ENCODE measurements around the gene MVB12B. TPM values are rescaled to one million over a fixed set of nuclear protein-coding genes. Genes with fewer than 3 reads are reported as not detected.

The MVB12B gene
- polyA plus RNA-seq, 1 donor from 2014 or later: 39.5 TPM

DNA sequence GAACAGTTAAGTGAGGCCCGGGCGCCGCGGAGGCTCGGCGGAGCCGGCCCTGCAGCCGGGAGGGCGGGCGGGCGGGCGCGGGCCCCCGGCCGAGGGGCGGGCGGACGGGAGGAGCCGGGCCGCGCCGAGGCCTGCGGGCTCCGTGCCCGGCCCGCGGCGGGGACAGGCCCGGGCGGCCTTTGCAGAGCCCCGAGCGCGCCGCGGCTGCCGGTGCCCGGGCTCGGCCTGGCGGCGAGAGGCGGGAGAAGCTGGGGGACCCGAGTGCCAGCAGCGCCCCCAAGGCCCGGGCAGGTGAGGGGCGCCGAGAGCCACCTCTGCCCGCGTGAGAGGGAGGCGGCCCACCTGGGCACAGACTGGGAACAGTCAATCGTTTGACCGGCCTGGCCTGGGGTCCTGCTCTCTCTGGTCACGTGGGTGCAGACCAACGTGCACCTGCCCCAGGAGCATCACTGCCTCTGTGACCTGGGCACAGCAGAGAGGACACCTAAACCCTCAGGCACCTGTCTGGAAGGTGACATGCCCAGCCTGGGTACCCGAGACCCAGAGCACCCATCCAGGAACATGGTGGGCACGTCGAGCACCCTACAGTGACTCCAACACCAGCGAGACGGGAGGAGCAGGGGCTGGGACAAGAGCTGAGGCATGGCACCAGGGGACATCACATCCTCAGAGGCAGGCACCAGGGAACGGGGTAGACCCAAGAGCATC, 531 bp downstream of the MVB12B start:
- Histone ChIP-seq H3K9me3 (ENCODE audit: low read length) (no peaks in the 10 kb centered on the region), H2AFZ (ENCODE audit: low read depth, low read length) (peak overlapping the region; percentile 73), H3K79me2 (replicated peaks; ENCODE audit: insufficient read depth, low read length) (peaks cover 49% of the 10 kb centered on the region), H3K27ac (ENCODE audit: low read length) (peak overlapping the region; percentile 73), H3K4me3 (ENCODE audit: low read length) (peak overlapping the region; percentile 83), H3K9me2 (ENCODE audit: insufficient read depth, low read length) (no peaks in the 10 kb centered on the region), H3K36me3 (ENCODE audit: insufficient read depth, low read length) (no peaks in the 10 kb centered on the region), H3K27me3 (ENCODE audit: insufficient read depth, low read depth, low read length) (no peaks in the 10 kb centered on the region), H3F3A (ENCODE audit: insufficient read depth, low read length, poor library complexity, severe bottlenecking) (peaks cover 2% of the 10 kb centered on the region), H3K9ac (ENCODE audit: low read length) (peak overlapping the region; percentile 81), H3K4me2 (ENCODE audit: low read length) (peak overlapping the region; percentile 91), H4K20me1 (ENCODE audit: insufficient read depth) (no peaks in the 10 kb centered on the region)
- TF ChIP-seq MXI1 (conservative IDR thresholded peaks at IDR 0.05; ENCODE audit: poor library complexity, severe bottlenecking) (peak; percentile 48), RAD21 (conservative IDR thresholded peaks at IDR 0.05) (peak; percentile 16), POLR2AphosphoS5 (IDR thresholded peaks at IDR 0.05) (no peak), EP300 (conservative IDR thresholded peaks at IDR 0.05; ENCODE audit: poor library complexity, severe bottlenecking) (no peak), EZH2 (IDR thresholded peaks at IDR 0.05; ENCODE audit: borderline replicate concordance, insufficient read depth, low read length, poor library complexity, severe bottlenecking) (no peak), SMC3 (conservative IDR thresholded peaks at IDR 0.05; ENCODE audit: poor library complexity) (no peak), TAF1 (IDR thresholded peaks at IDR 0.05; ENCODE audit: low read depth) (no peak)
- TF ChIP-seq, protein P1, sequence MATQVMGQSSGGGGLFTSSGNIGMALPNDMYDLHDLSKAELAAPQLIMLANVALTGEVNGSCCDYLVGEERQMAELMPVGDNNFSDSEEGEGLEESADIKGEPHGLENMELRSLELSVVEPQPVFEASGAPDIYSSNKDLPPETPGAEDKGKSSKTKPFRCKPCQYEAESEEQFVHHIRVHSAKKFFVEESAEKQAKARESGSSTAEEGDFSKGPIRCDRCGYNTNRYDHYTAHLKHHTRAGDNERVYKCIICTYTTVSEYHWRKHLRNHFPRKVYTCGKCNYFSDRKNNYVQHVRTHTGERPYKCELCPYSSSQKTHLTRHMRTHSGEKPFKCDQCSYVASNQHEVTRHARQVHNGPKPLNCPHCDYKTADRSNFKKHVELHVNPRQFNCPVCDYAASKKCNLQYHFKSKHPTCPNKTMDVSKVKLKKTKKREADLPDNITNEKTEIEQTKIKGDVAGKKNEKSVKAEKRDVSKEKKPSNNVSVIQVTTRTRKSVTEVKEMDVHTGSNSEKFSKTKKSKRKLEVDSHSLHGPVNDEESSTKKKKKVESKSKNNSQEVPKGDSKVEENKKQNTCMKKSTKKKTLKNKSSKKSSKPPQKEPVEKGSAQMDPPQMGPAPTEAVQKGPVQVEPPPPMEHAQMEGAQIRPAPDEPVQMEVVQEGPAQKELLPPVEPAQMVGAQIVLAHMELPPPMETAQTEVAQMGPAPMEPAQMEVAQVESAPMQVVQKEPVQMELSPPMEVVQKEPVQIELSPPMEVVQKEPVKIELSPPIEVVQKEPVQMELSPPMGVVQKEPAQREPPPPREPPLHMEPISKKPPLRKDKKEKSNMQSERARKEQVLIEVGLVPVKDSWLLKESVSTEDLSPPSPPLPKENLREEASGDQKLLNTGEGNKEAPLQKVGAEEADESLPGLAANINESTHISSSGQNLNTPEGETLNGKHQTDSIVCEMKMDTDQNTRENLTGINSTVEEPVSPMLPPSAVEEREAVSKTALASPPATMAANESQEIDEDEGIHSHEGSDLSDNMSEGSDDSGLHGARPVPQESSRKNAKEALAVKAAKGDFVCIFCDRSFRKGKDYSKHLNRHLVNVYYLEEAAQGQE (IDR thresholded peaks at IDR 0.05; ENCODE audit: borderline replicate concordance): peak; percentile 31
- TF ChIP-seq, protein P2, sequence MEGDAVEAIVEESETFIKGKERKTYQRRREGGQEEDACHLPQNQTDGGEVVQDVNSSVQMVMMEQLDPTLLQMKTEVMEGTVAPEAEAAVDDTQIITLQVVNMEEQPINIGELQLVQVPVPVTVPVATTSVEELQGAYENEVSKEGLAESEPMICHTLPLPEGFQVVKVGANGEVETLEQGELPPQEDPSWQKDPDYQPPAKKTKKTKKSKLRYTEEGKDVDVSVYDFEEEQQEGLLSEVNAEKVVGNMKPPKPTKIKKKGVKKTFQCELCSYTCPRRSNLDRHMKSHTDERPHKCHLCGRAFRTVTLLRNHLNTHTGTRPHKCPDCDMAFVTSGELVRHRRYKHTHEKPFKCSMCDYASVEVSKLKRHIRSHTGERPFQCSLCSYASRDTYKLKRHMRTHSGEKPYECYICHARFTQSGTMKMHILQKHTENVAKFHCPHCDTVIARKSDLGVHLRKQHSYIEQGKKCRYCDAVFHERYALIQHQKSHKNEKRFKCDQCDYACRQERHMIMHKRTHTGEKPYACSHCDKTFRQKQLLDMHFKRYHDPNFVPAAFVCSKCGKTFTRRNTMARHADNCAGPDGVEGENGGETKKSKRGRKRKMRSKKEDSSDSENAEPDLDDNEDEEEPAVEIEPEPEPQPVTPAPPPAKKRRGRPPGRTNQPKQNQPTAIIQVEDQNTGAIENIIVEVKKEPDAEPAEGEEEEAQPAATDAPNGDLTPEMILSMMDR (IDR thresholded peaks at IDR 0.05; ENCODE audit: poor library complexity, severe bottlenecking): peak; percentile 54

DNA sequence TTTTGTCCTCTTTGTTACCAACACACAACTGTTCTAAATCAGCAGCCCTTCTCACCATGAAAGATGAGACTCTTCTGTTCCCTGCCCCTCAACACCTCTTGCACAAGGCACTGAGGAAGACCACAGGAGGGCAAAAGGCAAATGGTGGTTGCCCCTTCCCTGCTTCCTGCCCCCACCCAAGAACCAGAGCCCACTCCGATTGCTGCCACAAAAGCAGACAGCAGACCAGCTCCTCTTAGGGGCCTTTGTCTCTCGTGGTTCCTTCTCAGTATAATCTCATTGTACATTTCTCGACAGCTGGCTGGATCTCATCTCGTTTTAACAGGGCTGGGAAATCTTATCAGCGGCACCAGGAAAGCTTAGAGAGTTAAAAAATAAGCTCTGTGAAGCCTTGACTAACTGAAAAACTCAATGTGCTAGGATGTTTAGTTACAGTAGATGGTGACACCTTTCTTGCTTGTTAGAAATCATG, 1.1 kb downstream of the MVB12B start:
- H3K27ac ChIP-seq (ENCODE audit: low read length): peak overlapping the region; percentile 73
- TF ChIP-seq POLR2AphosphoS5 (IDR thresholded peaks at IDR 0.05) (no peak), RAD21 (conservative IDR thresholded peaks at IDR 0.05) (no peak), SMC3 (conservative IDR thresholded peaks at IDR 0.05; ENCODE audit: poor library complexity) (no peak), TAF1 (IDR thresholded peaks at IDR 0.05; ENCODE audit: low read depth) (no peak), EZH2 (IDR thresholded peaks at IDR 0.05; ENCODE audit: borderline replicate concordance, insufficient read depth, low read length, poor library complexity, severe bottlenecking) (no peak), EP300 (conservative IDR thresholded peaks at IDR 0.05; ENCODE audit: poor library complexity, severe bottlenecking) (no peak), MXI1 (conservative IDR thresholded peaks at IDR 0.05; ENCODE audit: poor library complexity, severe bottlenecking) (no peak)
- TF ChIP-seq, protein P2 (IDR thresholded peaks at IDR 0.05; ENCODE audit: poor library complexity, severe bottlenecking): no peak
- TF ChIP-seq, protein P1 (IDR thresholded peaks at IDR 0.05; ENCODE audit: borderline replicate concordance): no peak

More for the DNA sequence above, 1.1 kb downstream of the MVB12B start:
- Histone ChIP-seq H3K36me3 (ENCODE audit: insufficient read depth, low read length) (no peaks in the 10 kb centered on the region), H3F3A (ENCODE audit: insufficient read depth, low read length, poor library complexity, severe bottlenecking) (peaks cover 2% of the 10 kb centered on the region), H4K20me1 (ENCODE audit: insufficient read depth) (no peaks in the 10 kb centered on the region), H3K4me3 (ENCODE audit: low read length) (peak overlapping the region; percentile 83), H3K27me3 (ENCODE audit: insufficient read depth, low read depth, low read length) (no peaks in the 10 kb centered on the region), H2AFZ (ENCODE audit: low read depth, low read length) (peak overlapping the region; percentile 73), H3K4me2 (ENCODE audit: low read length) (peak overlapping the region; percentile 91), H3K9ac (ENCODE audit: low read length) (peak overlapping the region; percentile 81), H3K9me3 (ENCODE audit: low read length) (no peaks in the 10 kb centered on the region), H3K9me2 (ENCODE audit: insufficient read depth, low read length) (no peaks in the 10 kb centered on the region), H3K79me2 (replicated peaks; ENCODE audit: insufficient read depth, low read length) (peaks cover 55% of the 10 kb centered on the region)
